Activated CD4-positive, alpha-beta T cell treated with anti-CD3 and anti-CD28 coated beads for 4 hours (primary cell): Measurements from ENCODE around the gene TNN.
"Not testable (repeated sequence)": the region's sequence is repeated elsewhere in the genome, so short reads cannot be mapped to it uniquely, and the experiment has no call there.

ENCODE experiments used
- DNase-seq, 2 donors: peaks; one replicate each; pipeline ENCODE4 v3.0.0-alpha.2; 2020

TNN gene

GRCh38 chr1:175067362-175068106 is at the start of gene TNN:
Gene TNN, plus strand, starts transcription at chr1:175067833. Its CDS starts 9,586 bp downstream, at chr1:175077419.
- DNase-seq = no peak

DNA sequence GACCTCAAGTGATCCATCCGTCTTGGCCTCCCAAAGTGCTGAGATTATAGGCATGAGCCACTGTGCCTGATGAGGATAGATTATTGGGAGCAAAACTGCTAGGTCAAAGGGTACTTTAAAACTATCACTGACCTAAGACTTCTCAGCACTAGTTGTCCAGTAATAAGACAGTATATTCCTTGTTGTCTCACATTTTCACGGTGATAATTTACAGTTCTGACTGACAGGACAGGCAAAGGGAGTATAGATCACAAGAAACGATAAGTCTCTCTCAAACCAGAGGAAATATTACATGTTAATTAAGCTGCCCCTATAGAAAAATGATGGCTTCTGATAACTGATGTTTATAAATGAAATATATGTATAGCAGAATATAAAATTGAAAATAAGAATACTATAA is 48.1 kb upstream of the TNN start:
- no peak for DNase-seq

- DNase-seq = peak; percentile 97 to 99
These were observed 44.4 kb upstream of the TNN start, which contains the start of gene MRPS14 for GRCh38 chr1:175023043-175023921. Gene MRPS14, minus strand, starts transcription at chr1:175023425. Its CDS starts 17 bp downstream, at chr1:175023408.

DNA sequence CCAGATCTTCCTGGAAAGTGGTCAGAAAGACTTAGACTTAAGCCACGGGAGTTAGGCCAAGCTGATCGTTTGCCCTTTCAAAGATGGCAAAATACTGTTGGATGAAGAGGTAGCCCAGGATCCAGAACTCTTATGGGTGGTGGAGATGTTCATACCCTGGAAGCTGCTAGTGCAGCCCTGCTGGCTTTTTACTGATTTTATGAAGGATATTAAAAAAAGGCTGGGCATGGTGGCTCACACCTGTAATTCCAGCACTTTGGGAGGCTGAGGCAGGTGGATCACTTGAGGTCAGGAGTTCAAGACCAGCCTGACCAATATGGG is 43.8 kb upstream of the TNN start:
- DNase-seq = not testable (repeated sequence)

DNA sequence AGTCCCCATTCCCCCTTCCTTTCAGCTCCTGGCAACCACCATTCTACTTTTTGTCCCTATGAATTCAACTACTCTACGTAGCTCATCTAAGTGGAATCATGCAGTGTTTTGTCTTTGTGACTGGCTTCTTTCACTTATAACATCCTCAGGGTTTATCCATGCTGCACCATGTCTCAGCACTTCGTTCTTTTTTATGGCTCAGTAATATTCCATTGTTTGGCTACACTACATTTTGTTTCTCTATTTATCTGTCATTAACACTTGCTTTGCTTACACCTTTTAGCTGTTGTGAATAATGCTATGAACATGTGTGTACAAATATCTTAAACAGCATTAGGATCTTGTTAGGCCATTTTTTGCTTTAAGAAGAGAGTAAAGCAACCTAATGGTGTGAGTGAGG is 42.9 kb upstream of the TNN start:
- DNase-seq = no peak

- DNase-seq = no peak
These were observed 33.7 kb upstream of the TNN start for GRCh38 chr1:175033953-175034352.

DNA sequence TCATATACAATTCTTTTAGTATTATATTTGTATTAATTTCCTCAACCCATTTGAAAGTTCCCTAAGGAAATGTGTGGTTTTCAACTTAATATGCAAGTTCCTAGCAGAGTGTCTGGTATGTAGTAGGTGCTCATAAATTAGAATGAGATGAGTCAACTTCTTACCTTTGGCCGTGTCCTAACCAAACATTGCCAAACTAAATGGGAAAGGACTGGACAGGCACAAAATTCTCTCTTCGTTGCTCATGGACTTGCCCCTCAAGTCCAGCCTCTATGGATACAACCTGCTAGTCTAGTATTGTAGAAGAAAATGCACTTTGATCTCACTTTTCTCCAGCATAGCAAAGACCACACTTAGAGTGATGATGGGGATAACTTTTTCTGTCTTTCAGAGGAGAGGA is 32.9 kb upstream of the TNN start:
- no peak for DNase-seq

GRCh38 chr1:175035865-175036264 is 31.8 kb upstream of the TNN start:
- DNase-seq = no peak

DNA sequence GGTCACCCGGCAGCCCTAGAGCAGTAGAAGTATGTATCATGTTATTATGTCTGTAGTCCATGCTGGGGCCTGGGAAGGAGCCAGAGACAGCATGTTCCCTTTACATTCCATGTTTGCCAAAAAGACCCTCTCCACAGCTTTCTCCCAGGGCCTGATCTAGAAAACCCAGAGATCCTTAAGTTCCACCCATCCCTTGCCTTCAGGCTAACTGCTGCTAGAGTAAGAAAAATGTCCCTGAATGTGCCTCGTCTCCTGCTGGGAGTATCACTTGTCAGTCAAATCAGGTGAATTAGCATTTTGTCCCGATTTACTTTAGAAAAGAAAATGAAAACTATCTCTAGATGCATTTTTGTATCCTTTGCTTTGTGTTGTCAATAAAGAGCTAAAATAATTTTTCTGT is 31.2 kb upstream of the TNN start:
- no peak for DNase-seq

DNA sequence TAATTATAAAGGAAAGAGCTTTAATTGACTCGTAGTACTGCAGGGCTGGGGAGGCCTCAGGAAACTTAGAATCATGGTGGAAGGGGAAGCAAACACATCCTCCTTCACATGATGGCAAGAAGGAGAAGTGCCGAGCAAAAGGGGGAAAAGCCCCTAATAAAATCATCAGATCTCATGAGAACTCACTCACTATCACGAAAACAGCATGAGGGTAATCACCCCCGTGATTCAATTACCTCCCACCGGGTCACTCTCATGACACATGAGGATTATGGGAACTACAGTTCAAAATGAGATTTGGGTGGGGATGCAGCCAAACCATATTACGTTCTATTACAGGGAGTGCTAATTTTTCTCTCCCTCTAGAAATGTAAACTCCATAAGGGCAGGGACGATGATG is 30.2 kb upstream of the TNN start:
- no peak for DNase-seq

DNA sequence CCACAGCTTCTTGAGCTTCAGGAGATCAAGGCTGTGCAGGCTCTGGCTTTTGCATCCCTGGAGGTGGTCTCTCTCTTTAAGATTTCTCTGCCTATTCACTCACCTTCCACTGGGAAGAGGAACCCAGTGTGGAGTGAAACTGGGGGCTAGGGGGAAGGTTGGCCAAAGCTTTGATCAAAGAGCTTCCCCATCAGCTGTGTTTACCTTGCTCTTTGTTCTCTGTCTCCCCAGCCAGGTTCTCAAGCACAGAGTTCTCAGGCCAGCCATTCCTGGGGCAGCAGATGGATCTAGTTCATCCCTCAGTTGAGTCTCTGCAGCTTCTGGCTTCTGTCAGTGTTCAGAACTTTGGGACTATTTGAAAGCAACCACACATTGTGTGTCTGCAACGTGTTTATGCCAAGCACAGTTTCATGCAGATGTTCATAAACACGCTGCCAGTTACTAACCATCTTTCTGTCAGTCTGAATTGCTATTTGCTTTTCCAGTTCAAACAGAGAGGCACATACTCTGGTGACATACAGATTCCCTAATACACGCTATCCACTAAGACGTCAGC is 27.2 kb upstream of the TNN start:
- DNase-seq = no peak

GRCh38 chr1:175042650-175043049 is 25.0 kb upstream of the TNN start:
- no peak for DNase-seq

DNA sequence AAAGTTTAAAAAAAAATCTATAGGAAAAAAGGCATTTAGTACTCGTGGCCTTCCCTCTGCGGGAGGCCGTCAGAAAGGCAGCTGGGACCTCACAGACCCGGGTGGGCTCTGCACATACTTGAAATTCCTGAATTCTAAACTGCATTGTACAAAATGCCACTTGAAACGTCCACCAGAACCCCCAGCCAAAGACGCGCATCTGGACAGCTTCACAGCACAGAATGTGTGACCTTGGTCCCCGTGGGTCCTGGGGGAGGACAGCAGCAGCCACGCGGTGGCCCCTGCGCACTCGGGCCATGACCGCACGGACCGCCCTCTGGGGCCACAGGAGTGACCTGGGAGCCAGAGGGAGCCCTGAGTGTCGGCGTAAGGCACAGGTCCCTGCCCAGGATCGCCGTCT is 23.8 kb upstream of the TNN start:
- DNase-seq = no peak

- not testable (repeated sequence) for DNase-seq
These were observed 23.0 kb upstream of the TNN start for GRCh38 chr1:175044591-175044990.

- no peak for DNase-seq
These were observed 22.5 kb upstream of the TNN start for GRCh38 chr1:175045097-175045496.

- DNase-seq = no peak
These were observed 22.1 kb upstream of the TNN start for GRCh38 chr1:175045519-175045918.

DNA sequence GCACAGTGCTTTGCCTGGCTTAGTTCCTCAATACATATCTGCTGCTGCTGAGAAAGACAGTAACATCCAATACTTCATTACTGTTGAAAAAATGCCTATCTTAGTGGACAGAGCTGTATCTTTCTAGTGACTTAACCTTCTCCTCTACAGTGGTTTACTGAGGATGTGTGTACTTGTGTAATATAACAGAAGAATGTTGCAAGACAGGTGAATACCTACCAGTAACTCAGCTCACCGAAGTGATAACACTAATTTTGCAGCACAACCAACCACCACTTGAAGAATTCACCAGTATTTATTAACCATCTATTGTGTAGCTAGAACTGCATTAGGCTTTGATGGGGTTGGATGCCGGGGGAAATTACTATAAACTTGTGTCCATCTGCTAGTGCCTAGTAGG is 16.6 kb upstream of the TNN start:
- DNase-seq = no peak

DNA sequence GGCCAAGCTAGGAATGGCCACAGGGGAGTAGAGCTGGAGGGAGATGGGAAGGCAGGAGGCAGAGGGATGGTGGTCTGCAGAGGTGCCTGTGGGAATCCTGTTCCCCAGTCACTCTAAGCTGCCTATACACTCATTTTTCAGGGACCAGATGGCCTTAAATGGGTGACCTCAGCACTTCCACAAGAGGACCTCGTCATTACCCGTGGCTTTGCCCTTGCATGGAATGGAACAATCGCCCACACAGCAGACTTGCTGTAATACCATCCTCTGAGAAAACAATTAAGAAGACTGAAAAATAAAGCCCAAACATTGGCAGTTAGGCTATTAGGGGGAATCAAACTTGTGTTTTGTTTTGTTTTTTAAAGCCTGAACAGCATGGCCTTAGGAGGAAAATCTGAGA is 12.9 kb upstream of the TNN start:
- no peak for DNase-seq

GRCh38 chr1:175062339-175062738 is 5.3 kb upstream of the TNN start:
- DNase-seq = no peak

GRCh38 chr1:175062858-175063257 is 4.8 kb upstream of the TNN start:
- DNase-seq = no peak

DNA sequence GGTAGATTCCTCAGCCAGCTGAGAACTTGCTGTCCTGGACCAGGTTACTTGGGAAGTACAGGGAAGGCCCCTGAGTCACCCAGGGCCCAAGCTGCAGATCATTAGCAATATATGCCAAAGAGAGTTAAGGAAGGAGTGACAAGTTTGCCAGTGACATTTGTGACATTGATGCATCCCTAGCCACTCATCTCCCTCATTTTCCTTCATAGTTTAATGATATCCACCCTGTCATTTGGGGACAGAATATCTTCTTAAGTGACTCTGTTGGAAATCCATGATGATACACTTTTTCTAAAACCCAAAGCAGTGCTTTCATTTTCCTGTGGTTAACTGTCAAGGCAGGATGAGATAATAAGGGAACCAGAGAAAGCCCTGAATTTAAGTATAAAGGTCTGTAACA is 3.2 kb downstream of the TNN start:
- no peak for DNase-seq

DNA sequence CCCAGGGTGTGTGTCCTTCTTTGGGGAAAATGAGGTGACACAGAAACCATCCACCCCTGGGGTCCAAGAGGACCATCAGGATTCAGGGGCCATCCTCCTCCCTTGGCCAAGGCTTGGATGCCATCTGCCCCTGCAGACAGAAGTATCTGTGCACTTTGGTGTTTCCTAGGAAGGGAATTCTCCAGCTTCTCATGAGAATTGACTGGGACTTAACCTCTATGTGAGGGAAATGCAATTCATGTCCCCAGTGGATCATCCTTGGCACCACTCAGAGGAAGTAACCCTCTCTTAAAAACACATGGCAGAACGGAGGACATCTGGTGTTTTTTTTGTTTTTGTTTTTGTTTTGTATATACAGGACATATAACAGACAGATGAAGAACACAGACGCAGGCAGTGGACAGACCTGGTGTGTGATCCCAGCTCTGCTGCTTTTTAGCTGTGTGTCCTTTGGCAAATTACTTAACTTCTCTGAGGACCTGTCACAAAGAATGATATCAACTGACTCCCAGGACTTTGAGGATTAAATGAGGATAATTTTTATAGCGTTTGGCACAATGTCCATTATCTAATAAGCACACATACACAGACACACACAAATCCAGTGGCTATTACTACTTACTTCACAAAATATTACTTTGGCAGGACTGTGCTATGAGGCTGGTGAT is 3.8 kb downstream of the TNN start:
- no peak for DNase-seq
